GM12878 (cell line): ENCODE results near the gene RNASEH2A.
"Not testable (repeated sequence)": the region's sequence is repeated elsewhere in the genome, so short reads cannot be mapped to it uniquely, and the experiment has no call there.

ENCODE experiments used
- BCL3 ChIP-seq: IDR thresholded peaks from 2 replicates; pipeline ENCODE4 v1.6.1; 2011; ENCODE audit warnings: borderline replicate concordance, low read depth, mild to moderate bottlenecking, moderate library complexity, low read length; ENCODE audit not compliant: insufficient read depth, poor library complexity, severe bottlenecking
- CREB1 ChIP-seq: IDR thresholded peaks from 2 replicates; pipeline ENCODE4 v1.6.1; 2012; ENCODE audit warnings: low read depth, mild to moderate bottlenecking, inconsistent platforms
- CTCF ChIP-seq, 3 experiments: IDR thresholded peaks in 2 of 3; conservative IDR thresholded peaks in 1 of 3; 2 replicates each; pipeline ENCODE4 v1.5.1; 2011; ENCODE audit warnings: low read depth in 3 of 3, low read length in 3 of 3, mild to moderate bottlenecking in 3 of 3, control low read depth in 2 of 3, moderate library complexity in 2 of 3, inconsistent platforms in 1 of 3, mixed read lengths in 1 of 3; ENCODE audit not compliant: control insufficient read depth in 2 of 3, insufficient read depth in 1 of 3; ENCODE audit errors: extremely low read depth in 1 of 3
- HDGF ChIP-seq: fragments of 450-650 bp; IDR thresholded peaks from 2 replicates; pipeline ENCODE4 v1.6.1; 2016; ENCODE audit warnings: antibody characterized with exemption
- PBX3 ChIP-seq: IDR thresholded peaks from 2 replicates; pipeline ENCODE4 v1.6.1; 2011; ENCODE audit warnings: mild to moderate bottlenecking, low read depth, low read length, moderate library complexity; ENCODE audit not compliant: insufficient replicate concordance
- POLR2A ChIP-seq: IDR thresholded peaks from 2 replicates; pipeline ENCODE4 v1.6.1; 2011; ENCODE audit warnings: low read depth, mild to moderate bottlenecking, low read length
- POLR2AphosphoS2 ChIP-seq: IDR thresholded peaks from 2 replicates; pipeline ENCODE4 v1.6.1; 2011; ENCODE audit warnings: low read depth, mild to moderate bottlenecking, low read length, improper control_type of control experiment, moderate library complexity
- SRF ChIP-seq, 2 experiments: IDR thresholded peaks; 2 replicates each; pipeline ENCODE4 v1.6.1; 2011; ENCODE audit warnings: low read depth in 2 of 2, low read length in 2 of 2, mild to moderate bottlenecking in 1 of 2, moderate library complexity in 1 of 2
- STAT1 ChIP-seq: fragments of 450-650 bp; conservative IDR thresholded peaks from 2 replicates; pipeline ENCODE4 v1.6.1; 2014; ENCODE audit warnings: antibody characterized with exemption, mild to moderate bottlenecking
- TCF12 ChIP-seq: IDR thresholded peaks from 2 replicates; pipeline ENCODE4 v1.6.1; 2011; ENCODE audit warnings: low read depth, mild to moderate bottlenecking, low read length
- USF2 ChIP-seq: IDR thresholded peaks from 2 replicates; pipeline ENCODE4 v1.6.1; 2011; ENCODE audit warnings: low read depth, low read length, improper control_type of control experiment, borderline replicate concordance
- ZNF274 ChIP-seq: IDR thresholded peaks from one replicate; pipeline ENCODE4 v1.8.0; 2011; ENCODE audit not compliant: insufficient read length, insufficient read depth
- ZNF687 ChIP-seq: fragments of 450-650 bp; IDR thresholded peaks from 2 replicates; pipeline ENCODE4 v1.6.1; 2017; ENCODE audit warnings: mild to moderate bottlenecking, moderate library complexity
- ZZZ3 ChIP-seq: IDR thresholded peaks from 2 replicates; pipeline ENCODE4 v1.6.1; 2011; ENCODE audit warnings: low read depth; ENCODE audit not compliant: control insufficient read depth, insufficient read length

GRCh38 chr19:12846613-12847012, 40.2 kb downstream of the RNASEH2A start:
- not testable (repeated sequence) for TF ChIP-seq CTCF (IDR thresholded peaks at IDR 0.05 in 2 of 3, conservative IDR thresholded peaks at IDR 0.05 in 1 of 3; ENCODE audit: control insufficient read depth in 2 of 3, extremely low read depth in 1 of 3, insufficient read depth in 1 of 3, low read depth in 3 of 3, low read length in 3 of 3); ZZZ3; SRF (IDR thresholded peaks at IDR 0.05; ENCODE audit: low read depth in 2 of 2, low read length in 2 of 2); POLR2AphosphoS2; STAT1; USF2; ZNF687; POLR2A; BCL3; PBX3; ZNF274; CREB1; TCF12; HDGF
